Epithelial cell of proximal tubule (primary cell): ENCODE results near the gene PSMA7. TPM values are rescaled to one million over a fixed set of nuclear protein-coding genes. Genes with fewer than 3 reads are reported as not detected.

Experiments
- DNase-seq: peaks from one replicate; pipeline ENCODE4 v3.0.0-alpha.2; 2011; ENCODE audit warnings: low read depth
- H3K4me3 ChIP-seq: 2 replicates; pipeline ENCODE4 v1.5.1; 2011; ENCODE audit warnings: low read depth, mild to moderate bottlenecking, low read length
- total RNA-seq: library from RNA; depleted of rRNA; stranded (reverse); fragments of >200 nt; gene quantifications from 2 replicates; pipeline ENCODE4 v1.2.3, GENCODE V29; 2015
- TF ChIP-seq, protein P1 (sequence below): conservative IDR thresholded peaks from 2 replicates; pipeline ENCODE4 v1.5.1; 2012; ENCODE audit warnings: low read depth, mild to moderate bottlenecking, low read length

PSMA7 gene
- total RNA-seq, 1 donor from 2014 or later: 541 TPM

DNA sequence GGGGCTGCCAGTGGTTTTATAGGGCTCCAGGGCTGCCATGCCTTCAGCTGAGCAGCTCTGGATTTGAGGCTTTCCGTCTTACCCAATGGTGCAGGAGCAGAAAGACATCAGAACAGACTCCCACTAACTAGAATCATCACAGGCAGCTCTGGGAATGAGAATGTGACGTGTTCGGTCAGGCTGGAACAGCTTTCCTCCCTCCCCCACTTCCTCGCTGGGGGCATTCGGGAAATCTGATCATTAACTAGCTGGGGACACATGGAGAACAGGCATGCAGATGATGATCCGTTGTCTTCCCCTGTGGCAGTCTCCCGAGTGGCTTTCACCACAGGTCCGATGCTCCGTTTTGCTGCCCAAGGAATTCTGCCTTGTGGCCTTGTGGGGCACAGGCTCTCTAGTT is 34.1 kb upstream of the PSMA7 start:
- TF ChIP-seq, protein P1, sequence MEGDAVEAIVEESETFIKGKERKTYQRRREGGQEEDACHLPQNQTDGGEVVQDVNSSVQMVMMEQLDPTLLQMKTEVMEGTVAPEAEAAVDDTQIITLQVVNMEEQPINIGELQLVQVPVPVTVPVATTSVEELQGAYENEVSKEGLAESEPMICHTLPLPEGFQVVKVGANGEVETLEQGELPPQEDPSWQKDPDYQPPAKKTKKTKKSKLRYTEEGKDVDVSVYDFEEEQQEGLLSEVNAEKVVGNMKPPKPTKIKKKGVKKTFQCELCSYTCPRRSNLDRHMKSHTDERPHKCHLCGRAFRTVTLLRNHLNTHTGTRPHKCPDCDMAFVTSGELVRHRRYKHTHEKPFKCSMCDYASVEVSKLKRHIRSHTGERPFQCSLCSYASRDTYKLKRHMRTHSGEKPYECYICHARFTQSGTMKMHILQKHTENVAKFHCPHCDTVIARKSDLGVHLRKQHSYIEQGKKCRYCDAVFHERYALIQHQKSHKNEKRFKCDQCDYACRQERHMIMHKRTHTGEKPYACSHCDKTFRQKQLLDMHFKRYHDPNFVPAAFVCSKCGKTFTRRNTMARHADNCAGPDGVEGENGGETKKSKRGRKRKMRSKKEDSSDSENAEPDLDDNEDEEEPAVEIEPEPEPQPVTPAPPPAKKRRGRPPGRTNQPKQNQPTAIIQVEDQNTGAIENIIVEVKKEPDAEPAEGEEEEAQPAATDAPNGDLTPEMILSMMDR: no peak
- H3K4me3 ChIP-seq: no peak overlapping the region
- DNase-seq: no peak

DNA sequence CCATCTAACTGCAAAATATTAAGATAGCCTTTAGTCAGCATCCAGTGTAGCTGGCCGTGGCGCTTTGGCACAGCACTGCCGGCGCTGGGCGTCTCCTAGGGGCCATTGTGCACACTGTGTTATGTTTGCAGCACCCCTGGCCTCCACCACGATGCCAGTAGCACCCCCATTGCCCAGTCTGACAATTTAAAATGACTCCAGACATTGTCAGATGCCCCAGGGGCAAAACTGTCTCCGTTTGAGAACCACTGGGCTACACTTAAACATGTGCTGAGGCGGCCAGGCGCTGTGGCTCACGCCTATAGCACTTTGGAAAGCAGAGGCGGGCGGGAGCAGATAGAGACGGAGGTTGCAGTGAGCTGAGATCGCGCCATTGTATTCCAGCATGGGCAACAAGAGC is 33.7 kb upstream of the PSMA7 start:
- TF ChIP-seq, protein P1: no peak
- no peak for DNase-seq
- no peak overlapping the region for H3K4me3 ChIP-seq

DNA sequence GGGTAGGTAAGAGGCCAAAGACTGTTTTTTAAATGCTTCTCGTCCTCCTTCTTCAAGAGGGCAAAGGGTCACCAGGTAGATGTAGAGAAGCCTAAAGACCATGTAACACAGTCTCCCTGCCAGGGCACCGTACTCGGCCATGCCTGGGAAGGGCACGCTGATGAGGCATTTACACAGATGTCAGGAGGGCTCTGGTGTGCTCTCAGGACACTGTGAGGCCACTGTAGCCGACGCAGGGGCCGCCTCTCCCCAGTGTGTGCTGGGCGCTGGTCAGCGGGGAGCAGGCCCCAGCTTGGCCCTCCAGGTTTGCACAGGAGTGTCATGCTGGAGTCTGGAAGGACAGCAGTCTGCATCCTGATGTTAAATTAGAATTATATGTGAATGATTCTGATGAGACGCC is 32.5 kb upstream of the PSMA7 start:
- no peak for DNase-seq
- no peak overlapping the region for H3K4me3 ChIP-seq
- TF ChIP-seq, protein P1: no peak

DNA sequence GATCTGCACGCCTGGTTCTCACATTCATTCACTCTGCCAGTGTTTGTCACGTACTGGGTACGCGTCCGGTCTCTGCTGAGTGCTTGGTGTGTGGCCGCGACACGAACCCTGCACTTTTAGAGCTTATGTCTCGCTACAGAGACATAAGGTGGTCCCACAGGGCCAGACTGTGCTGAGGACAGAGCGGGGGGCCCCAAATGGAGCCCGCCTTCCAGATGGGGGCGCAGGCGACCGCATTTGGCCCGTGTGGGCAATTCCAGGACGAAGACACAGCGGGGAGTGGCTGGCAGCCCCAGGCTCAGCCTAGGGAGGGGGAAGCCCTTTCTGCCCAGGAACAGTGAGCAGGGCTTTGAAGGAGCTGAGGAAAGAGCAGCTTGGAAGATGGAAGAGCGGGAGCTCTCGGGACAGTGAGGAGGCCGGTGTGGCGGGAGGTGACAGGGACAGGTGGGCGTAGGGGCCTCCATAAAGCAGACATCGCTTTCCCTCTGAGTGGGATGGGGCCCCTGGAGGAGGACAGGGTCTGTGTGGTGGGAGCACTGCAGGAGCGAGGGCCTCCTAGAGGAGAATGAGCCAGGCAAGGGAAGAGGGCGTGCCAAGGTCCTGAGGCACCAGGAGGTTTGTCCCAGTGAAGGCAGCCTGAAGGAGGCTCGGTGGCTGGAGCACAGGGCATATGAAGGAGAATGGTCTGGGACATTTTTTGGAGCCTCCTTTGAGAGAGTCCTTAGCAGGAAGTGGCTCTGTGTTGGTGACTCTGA is 31.9 kb upstream of the PSMA7 start:
- TF ChIP-seq, protein P1: no peak

DNA sequence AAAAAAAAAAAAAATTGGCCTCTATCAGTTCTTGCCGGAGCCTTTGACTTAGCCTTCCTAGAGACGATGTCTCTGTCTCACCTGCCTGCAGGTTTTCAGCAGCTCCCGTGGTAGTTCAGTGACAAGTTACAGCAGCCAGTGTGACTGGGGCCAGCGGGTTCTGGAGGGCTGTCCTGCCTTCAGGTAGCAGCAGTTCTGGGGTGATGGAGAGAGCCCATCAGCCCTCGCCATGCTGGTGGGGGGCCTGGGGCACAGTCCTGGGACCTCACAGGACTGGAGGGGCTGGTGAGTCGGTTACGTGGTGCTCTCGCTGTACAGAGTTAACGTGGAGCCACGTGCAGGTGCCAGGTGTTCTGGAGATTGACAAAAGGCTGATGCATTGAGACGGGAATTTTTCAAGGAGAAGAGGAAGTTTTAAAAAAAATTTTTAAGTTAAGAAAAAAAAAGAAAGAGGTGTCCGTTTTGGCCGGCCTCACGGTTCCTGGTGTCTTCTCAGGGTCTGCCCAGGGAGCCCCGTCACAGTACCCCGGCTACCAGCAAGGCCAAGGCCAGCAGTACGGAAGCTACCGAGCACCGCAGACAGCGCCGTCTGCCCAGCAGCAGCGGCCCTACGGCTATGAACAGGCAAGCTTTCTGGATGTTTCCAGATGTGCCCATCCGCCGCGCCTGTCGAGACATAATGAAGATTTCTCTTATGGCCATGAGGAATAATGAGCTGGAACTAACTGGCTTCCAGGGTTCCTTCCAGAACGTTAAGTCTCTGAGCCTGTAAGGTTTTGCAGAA is 31.0 kb upstream of the PSMA7 start:
- TF ChIP-seq, protein P1: no peak
- no peak for DNase-seq
- no peak overlapping the region for H3K4me3 ChIP-seq

More for the DNA sequence above, 31.9 kb upstream of the PSMA7 start:
- no peak overlapping the region for H3K4me3 ChIP-seq
- DNase-seq: no peak

DNA sequence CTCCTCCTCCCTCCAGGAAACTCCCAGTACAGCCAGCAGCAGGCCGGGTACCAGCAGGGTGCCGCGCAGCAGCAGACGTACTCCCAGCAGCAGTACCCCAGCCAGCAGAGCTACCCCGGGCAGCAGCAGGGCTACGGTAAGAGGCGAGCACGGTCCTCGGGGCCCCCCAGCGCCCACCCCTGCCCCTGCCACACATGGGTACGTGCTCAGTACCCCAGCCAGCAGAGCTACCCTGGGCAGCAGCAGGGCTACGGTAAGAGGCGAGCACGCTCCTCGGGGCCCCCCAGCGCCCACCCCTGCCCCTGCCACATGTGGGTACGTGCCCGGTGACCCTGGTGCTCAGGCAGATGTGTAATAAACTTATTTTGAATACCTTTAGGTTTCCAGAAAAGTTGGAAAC is 29.5 kb upstream of the PSMA7 start:
- DNase-seq: no peak
- no peak overlapping the region for H3K4me3 ChIP-seq
- TF ChIP-seq, protein P1: no peak

DNA sequence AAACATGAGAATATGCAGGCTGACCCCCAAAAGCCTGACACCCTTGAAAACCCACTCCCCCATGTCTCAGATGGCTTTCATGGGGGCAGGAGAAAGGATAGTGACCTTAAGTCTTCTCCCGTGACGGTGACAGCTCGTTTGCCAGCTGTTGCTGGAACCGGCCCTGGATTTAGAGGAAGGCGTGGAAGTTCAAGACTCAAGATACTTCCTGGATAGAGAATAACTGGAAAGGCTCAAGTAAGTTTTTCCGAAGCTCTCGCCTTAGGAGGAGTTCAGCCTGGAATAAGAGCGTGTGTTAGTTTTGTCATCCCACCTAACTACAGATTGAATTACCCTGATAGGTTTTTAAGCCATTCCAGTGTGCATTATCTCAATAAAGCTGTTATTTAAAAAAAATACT is 28.1 kb upstream of the PSMA7 start:
- no peak for DNase-seq
- no peak overlapping the region for H3K4me3 ChIP-seq
- TF ChIP-seq, protein P1: no peak
